Measurements from ENCODE around the gene GRAMD2B.
A peak's percentile ranks its signal among the peaks of the same experiment; 100 is the strongest.
"Not testable (repeated sequence)": the region's sequence is repeated elsewhere in the genome, so short reads cannot be mapped to it uniquely, and the experiment has no call there.

Gene GRAMD2B

GRCh38 chr5:126413856-126414255 is 9.4 kb upstream of the GRAMD2B start:
- DNase-seq (ENCODE audit: low read depth, low spot score): no peak

- DNase-seq (ENCODE audit: low read depth, low spot score): no peak
Observed at GRCh38 chr5:126414874-126415502, 8.2 kb upstream of the GRAMD2B start.

- no peak for DNase-seq (ENCODE audit: low read depth, low spot score)
Observed at GRCh38 chr5:126415789-126416188, 7.4 kb upstream of the GRAMD2B start.

- DNase-seq (ENCODE audit: low read depth, low spot score): no peak
Observed at GRCh38 chr5:126416266-126416925, 6.8 kb upstream of the GRAMD2B start.

GRCh38 chr5:126417178-126417577 is 6.0 kb upstream of the GRAMD2B start:
- no peak for DNase-seq (ENCODE audit: low read depth, low spot score)

- no peak for DNase-seq (ENCODE audit: low read depth, low spot score)
Observed at GRCh38 chr5:126419102-126419501, 4.1 kb upstream of the GRAMD2B start.

- DNase-seq (ENCODE audit: low read depth, low spot score): no peak
Observed at GRCh38 chr5:126428421-126428820, 5.2 kb downstream of the GRAMD2B start.

- no peak for DNase-seq (ENCODE audit: low read depth, low spot score)
Observed at GRCh38 chr5:126430631-126431030, 7.4 kb downstream of the GRAMD2B start.

GRCh38 chr5:126433701-126434100 is 10.5 kb downstream of the GRAMD2B start:
- no peak for DNase-seq (ENCODE audit: low read depth, low spot score)

- no peak for DNase-seq (ENCODE audit: low read depth, low spot score)
Observed at GRCh38 chr5:126435261-126435660, 12.1 kb downstream of the GRAMD2B start.

GRCh38 chr5:126435714-126436113 is 12.5 kb downstream of the GRAMD2B start:
- no peak for DNase-seq (ENCODE audit: low read depth, low spot score)

- DNase-seq (ENCODE audit: low read depth, low spot score): no peak
Observed at GRCh38 chr5:126437721-126438120, 14.5 kb downstream of the GRAMD2B start.

- DNase-seq (ENCODE audit: low read depth, low spot score): no peak
Observed at GRCh38 chr5:126438267-126438666, 15.1 kb downstream of the GRAMD2B start.

GRCh38 chr5:126438868-126439267 is 15.7 kb downstream of the GRAMD2B start:
- no peak for DNase-seq (ENCODE audit: low read depth, low spot score)

- DNase-seq (ENCODE audit: low read depth, low spot score): not testable (repeated sequence)
Observed at GRCh38 chr5:126439724-126440123, 16.5 kb downstream of the GRAMD2B start.

GRCh38 chr5:126441230-126441629 is 18.0 kb downstream of the GRAMD2B start:
- DNase-seq (ENCODE audit: low read depth, low spot score): no peak

- peak; percentile 58 for DNase-seq (ENCODE audit: low read depth, low spot score)
Observed at GRCh38 chr5:126443374-126443851, 20.2 kb downstream of the GRAMD2B start.

GRCh38 chr5:126444137-126444536 is 20.9 kb downstream of the GRAMD2B start:
- no peak for DNase-seq (ENCODE audit: low read depth, low spot score)

GRCh38 chr5:126445502-126446174 is 22.4 kb downstream of the GRAMD2B start:
- no peak for DNase-seq (ENCODE audit: low read depth, low spot score)

- no peak for DNase-seq (ENCODE audit: low read depth, low spot score)
Observed at GRCh38 chr5:126446498-126447224, 23.5 kb downstream of the GRAMD2B start.

- no peak for DNase-seq (ENCODE audit: low read depth, low spot score)
Observed at GRCh38 chr5:126448720-126449119, 25.5 kb downstream of the GRAMD2B start.

GRCh38 chr5:126449751-126450271 is 26.6 kb downstream of the GRAMD2B start:
- no peak for DNase-seq (ENCODE audit: low read depth, low spot score)
